NCI-H1092 treated with DMSO at 0.1 percent for 48 hours (cell line): ENCODE data around the gene CFAP74.

Experiments
- DNase-seq: peaks from one replicate; lab custom pipeline; 2025; lab: John Stamatoyannopoulos, UW

The CFAP74 gene

GRCh38 chr1:2020310-2020655 lies 16.7 kb upstream of the CFAP74 start:
- DNase-seq = no peak

DNA sequence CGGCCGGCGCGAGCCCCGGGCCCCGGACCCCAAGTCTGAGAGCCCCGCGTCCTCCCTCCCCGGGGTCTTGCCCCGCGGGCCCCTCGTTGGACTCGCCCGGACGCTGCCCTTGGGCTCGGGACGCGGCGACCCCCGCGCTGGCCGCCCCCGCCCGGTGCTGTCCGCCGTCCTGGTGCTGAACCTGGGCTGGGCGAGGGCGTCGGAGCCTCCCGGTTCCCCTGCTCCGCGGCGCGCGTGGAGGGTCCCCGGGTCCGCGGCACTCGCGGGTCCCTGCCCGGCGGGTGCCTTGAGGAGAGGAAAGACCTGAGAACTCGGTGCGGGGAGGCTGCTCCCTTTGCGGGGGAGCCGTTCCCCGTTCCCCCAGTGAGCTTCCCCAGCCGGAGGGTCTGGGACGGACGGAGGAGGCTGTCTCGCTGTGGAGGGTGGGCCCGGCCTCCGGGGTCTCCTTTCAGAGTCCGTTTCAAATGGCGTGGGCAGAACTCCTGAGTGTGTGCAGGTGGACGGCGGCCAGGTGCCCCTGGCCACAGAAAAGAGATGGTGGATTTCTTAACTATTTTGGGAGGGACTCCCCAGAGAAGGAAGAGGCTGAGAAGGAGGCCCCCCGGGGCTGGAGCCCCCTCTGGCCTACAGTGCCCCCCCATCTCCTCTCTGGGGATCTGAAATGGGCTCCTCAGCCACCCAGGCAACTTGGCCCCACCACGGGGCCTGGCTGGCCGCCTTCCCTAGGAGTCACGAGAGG lies 16.2 kb upstream of the CFAP74 start:
- DNase-seq = no peak

DNA sequence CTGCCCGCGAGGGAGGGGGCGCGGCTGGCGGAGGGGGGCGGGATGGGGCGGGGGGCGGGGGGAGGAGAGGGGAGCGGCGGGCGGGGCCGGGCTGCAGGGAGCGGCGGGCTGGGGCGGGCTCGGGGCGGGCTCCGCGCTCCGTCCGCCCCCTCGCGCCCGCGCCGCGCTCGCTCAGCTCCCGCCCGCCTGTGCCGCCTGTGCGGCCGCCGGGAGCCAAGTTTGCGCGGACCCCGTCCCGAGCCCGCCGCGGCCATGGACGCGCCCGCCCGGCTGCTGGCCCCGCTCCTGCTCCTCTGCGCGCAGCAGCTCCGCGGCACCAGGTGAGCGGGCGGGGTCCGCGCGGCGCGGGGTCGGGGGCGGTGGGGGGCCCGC lies 15.6 kb upstream of the CFAP74 start, which contains the start of gene GABRD:
Gene GABRD, plus strand, starts transcription at position 174 of the 372 bp plus-strand sequence. Its CDS starts 79 bp downstream, at position 253.
- DNase-seq = no peak

DNA sequence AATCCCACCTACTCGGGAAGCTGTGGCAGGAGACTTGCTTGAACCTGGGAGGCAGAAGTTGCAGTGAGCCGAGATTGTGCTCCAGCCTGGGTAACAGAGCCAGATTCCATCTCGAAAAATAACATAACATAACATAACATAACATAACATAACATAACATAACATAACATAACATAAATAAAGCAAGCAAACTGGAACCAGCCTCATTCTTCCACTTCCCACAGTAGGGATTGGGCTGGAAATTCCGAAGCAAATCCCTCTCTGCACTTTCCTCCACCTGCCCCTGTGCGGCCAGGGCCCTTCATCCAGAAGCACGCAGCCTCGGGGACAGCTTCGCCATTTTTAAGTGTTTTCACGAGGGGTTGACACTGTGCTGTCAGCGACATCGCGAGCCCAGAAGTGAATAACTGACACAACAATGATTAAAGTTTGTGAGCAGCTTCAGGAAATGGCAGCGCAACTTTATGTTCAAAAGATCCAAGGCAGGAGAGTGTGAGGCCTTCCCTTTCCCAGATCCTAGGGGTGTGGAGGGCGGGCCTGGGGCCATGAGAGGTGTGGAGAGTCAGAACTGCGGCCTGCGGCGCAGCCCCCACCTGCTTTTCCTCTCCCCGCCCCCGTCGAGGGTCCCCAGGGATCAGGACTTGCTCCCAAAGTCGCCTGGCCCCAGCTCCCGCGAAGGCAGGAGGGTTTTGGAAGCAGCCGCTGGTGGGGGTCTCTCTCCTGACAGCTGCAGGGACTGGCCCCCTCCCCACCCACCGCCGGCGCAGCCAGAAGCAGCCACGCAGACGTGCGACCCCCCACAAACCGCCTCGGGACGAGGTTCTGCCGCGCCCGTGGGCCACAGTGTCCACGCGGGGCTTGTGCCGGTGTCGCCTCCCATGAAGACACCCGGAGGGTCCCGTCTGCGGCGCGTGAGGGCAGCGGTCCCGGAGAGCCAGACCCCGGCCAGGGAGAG lies 14.9 kb upstream of the CFAP74 start:
- no peak for DNase-seq

GRCh38 chr1:2016123-2016522 lies 12.5 kb upstream of the CFAP74 start:
- DNase-seq = no peak

- no peak for DNase-seq
Measured at GRCh38 chr1:2014741-2015735, 11.5 kb upstream of the CFAP74 start.

DNA sequence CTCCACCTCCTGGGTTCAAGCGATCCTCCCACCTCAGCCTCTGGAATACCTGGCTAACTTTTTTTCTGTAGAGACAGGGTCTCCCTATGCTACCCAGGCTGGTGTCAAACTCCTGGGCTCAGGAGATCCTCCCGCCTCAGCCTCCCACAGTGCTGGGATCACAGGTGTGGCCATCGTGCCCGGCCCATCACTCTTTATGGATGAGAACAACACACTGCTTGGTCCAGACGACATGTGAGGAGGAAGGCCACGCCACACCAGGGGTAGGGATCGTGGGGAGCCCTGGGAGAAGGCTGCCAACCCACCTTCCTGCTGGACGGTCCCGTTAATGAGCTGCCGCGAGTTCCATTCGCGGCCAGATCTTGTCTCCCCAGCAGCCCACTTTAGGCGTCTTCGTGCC lies 10.6 kb upstream of the CFAP74 start:
- no peak for DNase-seq

- no peak for DNase-seq
Measured at GRCh38 chr1:2009101-2010053, 5.8 kb upstream of the CFAP74 start.

- no peak for DNase-seq
Measured at GRCh38 chr1:2004856-2005255, 1.3 kb upstream of the CFAP74 start.

DNA sequence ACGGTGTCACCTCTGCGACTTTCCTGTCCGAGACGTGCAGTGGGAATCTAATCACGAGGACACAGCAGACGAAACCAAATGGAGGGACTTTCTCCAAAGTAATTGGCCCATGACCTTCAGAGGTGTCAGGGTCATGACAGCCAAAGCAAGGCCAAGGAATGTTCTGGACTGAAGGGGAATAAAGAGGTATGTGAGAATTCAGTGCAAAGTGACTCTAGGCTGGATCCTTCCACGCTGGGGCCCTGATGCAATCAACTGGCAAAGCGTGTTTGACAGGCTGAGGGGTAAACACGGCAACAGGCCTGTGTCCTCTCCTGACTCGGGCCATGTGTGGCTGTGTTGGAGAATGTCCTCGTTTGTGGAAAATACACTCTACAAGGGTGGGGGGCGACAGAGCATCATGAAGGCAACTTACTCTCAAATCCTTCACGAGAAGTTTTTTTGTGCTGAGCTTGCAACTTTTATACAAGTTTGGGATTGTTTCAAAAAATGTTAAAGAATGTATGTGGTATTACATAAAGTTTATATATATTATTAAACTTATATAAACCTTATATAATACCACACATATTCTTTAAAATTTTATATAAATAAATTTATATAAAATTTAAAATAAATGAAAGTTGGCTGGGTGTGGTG lies 1.7 kb downstream of the CFAP74 start:
- no peak for DNase-seq

DNA sequence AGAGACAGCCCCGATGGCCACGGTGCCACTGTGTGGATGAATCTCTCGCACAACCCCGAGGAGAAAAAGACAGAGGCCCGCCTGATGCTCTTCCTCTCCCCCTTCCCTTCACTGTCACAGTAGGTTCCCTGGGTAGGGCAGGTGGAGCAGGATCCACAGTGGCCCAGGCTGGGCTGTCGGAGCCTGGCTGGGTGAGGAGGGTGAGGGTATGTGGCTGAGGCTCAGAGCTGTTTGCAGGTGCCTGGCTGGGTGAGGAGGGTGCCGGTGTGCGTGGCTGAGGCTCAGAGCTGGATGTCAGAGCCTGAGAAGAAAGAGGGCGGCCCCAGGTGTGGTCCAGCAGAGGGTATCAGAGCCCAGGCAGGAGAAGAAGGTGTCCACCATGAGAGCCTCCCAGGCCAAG lies 2.7 kb downstream of the CFAP74 start:
- DNase-seq = no peak

DNA sequence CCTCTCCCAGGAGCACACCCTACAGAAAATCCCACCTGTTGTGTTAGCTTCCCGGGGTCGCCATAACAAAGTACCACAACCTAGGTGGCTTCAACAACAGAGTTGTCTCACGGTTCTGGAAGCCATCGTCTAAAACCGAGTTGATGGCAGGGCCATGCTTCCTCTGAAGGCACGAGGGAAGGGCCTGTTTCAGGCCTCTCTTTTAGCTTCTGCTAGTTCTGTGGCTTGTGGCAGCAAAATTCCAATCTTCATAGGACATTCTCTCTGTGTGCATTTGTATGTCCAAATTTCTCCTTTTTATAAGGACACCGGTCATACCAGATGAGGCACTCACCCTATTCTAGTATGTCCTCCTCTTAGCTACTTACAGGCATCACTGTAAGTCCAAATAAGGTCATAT lies 3.2 kb downstream of the CFAP74 start:
- no peak for DNase-seq

DNA sequence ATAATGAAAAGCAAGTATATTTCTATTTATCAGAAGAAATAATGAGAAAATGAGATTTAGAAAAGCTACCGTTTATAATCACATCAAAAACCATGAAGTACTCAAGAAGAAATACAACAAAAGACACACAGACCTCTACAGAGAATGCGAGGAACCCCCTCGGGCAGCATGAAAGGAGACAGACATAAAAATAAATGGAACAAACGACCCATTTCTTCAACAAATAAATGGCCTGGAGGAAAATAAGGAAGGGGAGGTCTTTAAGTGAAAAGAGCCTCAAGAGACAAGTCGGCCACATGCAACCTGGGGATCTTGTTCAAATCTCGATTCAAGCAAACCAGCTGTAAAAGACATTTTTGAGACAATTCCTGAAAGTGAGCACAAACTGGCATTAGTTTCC lies 6.0 kb downstream of the CFAP74 start:
- no peak for DNase-seq

GRCh38 chr1:1996207-1996651 lies 7.4 kb downstream of the CFAP74 start:
- DNase-seq = no peak

GRCh38 chr1:1994536-1994935 lies 9.1 kb downstream of the CFAP74 start:
- no peak for DNase-seq

- no peak for DNase-seq
Measured at GRCh38 chr1:1990222-1990621, 13.4 kb downstream of the CFAP74 start.

GRCh38 chr1:1989789-1990188 lies 13.8 kb downstream of the CFAP74 start:
- no peak for DNase-seq

GRCh38 chr1:1989102-1989542 lies 14.5 kb downstream of the CFAP74 start:
- no peak for DNase-seq

GRCh38 chr1:1988061-1988945 lies 15.3 kb downstream of the CFAP74 start:
- no peak for DNase-seq
